Spleen (tissue), 7 donors: ENCODE results near the gene WDR1.

Experiments used
- CTCF ChIP-seq, 11 experiments: fragments of 200-600 bp in 7 of 11; fragments of 450-650 bp in 4 of 11; sonication (generic) in 4 of 11; IDR thresholded peaks in 8 of 11; conservative IDR thresholded peaks in 3 of 11; 1 replicate in 7 of 11; 2 replicates in 4 of 11; pipeline versions ENCODE4 v1.4.0 to v1.8.0; 2016 to 2021; ENCODE audit warnings: antibody characterized with exemption in 11 of 11, inconsistent platforms in 4 of 11, mild to moderate bottlenecking in 1 of 11
- POLR2A ChIP-seq, 3 donors: fragments of 450-650 bp; IDR thresholded peaks; one replicate each; pipeline ENCODE4 v1.5.1; 2017; ENCODE audit warnings: antibody characterized with exemption in 3 of 3, mild to moderate bottlenecking in 1 of 3
- POLR2AphosphoS5 ChIP-seq, 3 donors: sonication (generic); formaldehyde crosslinking; IDR thresholded peaks; one replicate each; pipeline ENCODE4 v1.5.1; 2017; ENCODE audit warnings: antibody characterized with exemption in 3 of 3
- donor health status: DM: no; HTN: no; CAD: no; lungs with moderate emphysema.
- donor health status: DM: no; HTN: no; CAD: no.
- donor health status: DM: no; HTN: no; CAD: no.

- no peak for TF ChIP-seq CTCF (IDR thresholded peaks at IDR 0.05 in 8 of 11, conservative IDR thresholded peaks at IDR 0.05 in 3 of 11)
- TF ChIP-seq POLR2AphosphoS5 (IDR thresholded peaks at IDR 0.05) = no peak
- no peak for TF ChIP-seq POLR2A (IDR thresholded peaks at IDR 0.05)
Observed at GRCh38 chr4:10131202-10131601, 14.6 kb upstream of the WDR1 start.
